ENCODE results near the gene ERN1. TPM values are rescaled to one million over a fixed set of nuclear protein-coding genes. Genes with fewer than 3 reads are reported as not detected.

ERN1 gene
- total and polyA plus RNA-seq, 2 donors (not counting 3 experiments of a cell fraction or from before 2014, with no cell fraction given) = 9.1 to 21.5 TPM

GRCh38 chr17:64041912-64042311 lies 88.0 kb downstream of the ERN1 start:
- H3K4me2 ChIP-seq (ENCODE audit: insufficient read depth, low read length) = no peak overlapping the region
- FAIRE-seq (no peak), DNase-seq (ENCODE audit: low read depth, low spot score) (no peak)
- no peaks in the 10 kb centered on the region for H3K9me3 ChIP-seq (replicated peaks; ENCODE audit: control insufficient read depth, insufficient read depth, low read length)
- H3K4me3 ChIP-seq (replicated peaks in 1 of 3; ENCODE audit: insufficient read depth in 1 of 3, low read depth in 1 of 3, low read length in 3 of 3) = no peak overlapping the region
- H3K9me1 ChIP-seq (replicated peaks; ENCODE audit: control insufficient read depth, extremely low read depth, insufficient read depth, low read length) = no peaks in the 10 kb centered on the region
- dilution Hi-C loops (cut with MboI; ENCODE audit: extremely low pct_ligation_motif_present, low sequenced_read_pairs) (loop anchor here (25.0 kb wide), 1 partner anchor 95 kb away; the partner anchor contains the start of gene ERN1), intact Hi-C loops (cut with micrococcal nuclease) (no loop called here)
- no peaks in the 10 kb centered on the region for H3K27me3 ChIP-seq (ENCODE audit: control insufficient read depth in 2 of 2, insufficient read depth in 2 of 2, low read length in 2 of 2)
- H2AFZ ChIP-seq (ENCODE audit: low read depth, low read length) = no peak overlapping the region
- no peak overlapping the region for H3K9ac ChIP-seq (replicated peaks; ENCODE audit: extremely low read depth, insufficient read depth, low read length)
- H4K20me1 ChIP-seq (replicated peaks; ENCODE audit: control insufficient read depth, extremely low read depth, insufficient read depth, low read length) = no peaks in the 10 kb centered on the region
- TF ChIP-seq POLR2AphosphoS5 (IDR thresholded peaks at IDR 0.05; ENCODE audit: insufficient read depth, low read depth, low read length) = no peak
- no peak for TF ChIP-seq POLR2A (IDR thresholded peaks at IDR 0.05; ENCODE audit: low read depth, low read length)
- no peak for TF ChIP-seq CTCF (IDR thresholded peaks at IDR 0.05; ENCODE audit: extremely low read depth in 1 of 2, insufficient read depth in 1 of 2, low read depth in 1 of 2, low read length in 2 of 2)
- no peak for TF ChIP-seq MYC (IDR thresholded peaks at IDR 0.05; ENCODE audit: low read depth, low read length)
- TF ChIP-seq FOS (IDR thresholded peaks at IDR 0.05; ENCODE audit: borderline replicate concordance, insufficient read depth, low read length) = no peak
- TF ChIP-seq EZH2 (IDR thresholded peaks at IDR 0.05; ENCODE audit: borderline replicate concordance, low read depth, low read length, severe bottlenecking) = no peak
- no peak for TF ChIP-seq GATA2 (IDR thresholded peaks at IDR 0.05; ENCODE audit: insufficient read depth, insufficient read length, low read depth, low read length)
- no peak for TF ChIP-seq MAX (IDR thresholded peaks at IDR 0.05; ENCODE audit: insufficient read depth, insufficient read length)
- TF ChIP-seq JUN (IDR thresholded peaks at IDR 0.05; ENCODE audit: borderline replicate concordance, insufficient read depth, insufficient read length, low read depth) = no peak
- no peaks in the 10 kb centered on the region for H3K79me2 ChIP-seq (ENCODE audit: control insufficient read depth, insufficient read depth, low read length)
- no TSS peak for BruUV-seq (replicated peaks)
- H3K27ac ChIP-seq (ENCODE audit: insufficient read depth, low read depth, low read length) = no peak overlapping the region
- CTCF ChIA-PET = interaction anchor here (0.8 to 3.9 kb wide), 7 partner anchors 8 to 92 kb away, joined by 3 to 24 read pairs (median 7); no protein-coding TSS in a partner anchor
- no peaks in the 10 kb centered on the region for H3K4me1 ChIP-seq (ENCODE audit: control insufficient read depth, extremely low read depth, insufficient read depth, low read length)
- H3K36me3 ChIP-seq (ENCODE audit: control insufficient read depth in 2 of 2, extremely low read depth in 1 of 2, insufficient read depth in 2 of 2, low read length in 2 of 2) = peaks cover 2 to 33% of the 10 kb centered on the region in 2 experiments
- POLR2A ChIA-PET = no interaction called here
